GM12892 (cell line): Measurements from ENCODE around the gene NPAS3.

Source experiments
- DNase-seq: peaks from one replicate; pipeline ENCODE4 v3.0.0; 2011; ENCODE audit not compliant: insufficient read length
- FAIRE-seq: peaks from 2 replicates; lab custom pipeline; 2011; peaks lifted over from hg19 to GRCh38; lab: Jason Lieb, UNC
- POLR2A ChIP-seq: IDR thresholded peaks from 2 replicates; pipeline ENCODE4 v1.6.1; 2011; ENCODE audit warnings: low read depth, low read length, control low read depth
- POLR2AphosphoS5 ChIP-seq: IDR thresholded peaks from 2 replicates; pipeline ENCODE4 v1.6.1; 2011; ENCODE audit warnings: low read depth, low read length, control low read depth
- TAF1 ChIP-seq: IDR thresholded peaks from 2 replicates; pipeline ENCODE4 v1.6.1; 2011; ENCODE audit warnings: low read depth, mild to moderate bottlenecking, control low read depth, low read length, borderline replicate concordance

NPAS3 gene

GRCh38 chr14:33527023-33527634, 588.5 kb downstream of the NPAS3 start:
- FAIRE-seq = no peak

GRCh38 chr14:33528655-33529054, 590.0 kb downstream of the NPAS3 start:
- no peak for FAIRE-seq
- no peak for DNase-seq
- TF ChIP-seq POLR2A (no peak), POLR2AphosphoS5 (no peak), TAF1 (no peak)

More at GRCh38 chr14:33527023-33527634, 588.5 kb downstream of the NPAS3 start:
- TF ChIP-seq POLR2AphosphoS5 (no peak), POLR2A (no peak)
- no peak for DNase-seq

- TF ChIP-seq POLR2A = no peak
- no peak for TF ChIP-seq POLR2AphosphoS5
- TF ChIP-seq TAF1 = no peak
- FAIRE-seq (no peak), DNase-seq (no peak)
Measured at GRCh38 chr14:33529787-33530757, 591.4 kb downstream of the NPAS3 start.

- DNase-seq (no peak), FAIRE-seq (no peak)
- TF ChIP-seq TAF1 (no peak), POLR2AphosphoS5 (no peak), POLR2A (no peak)
Measured at GRCh38 chr14:33532553-33532952, 593.9 kb downstream of the NPAS3 start.

DNA sequence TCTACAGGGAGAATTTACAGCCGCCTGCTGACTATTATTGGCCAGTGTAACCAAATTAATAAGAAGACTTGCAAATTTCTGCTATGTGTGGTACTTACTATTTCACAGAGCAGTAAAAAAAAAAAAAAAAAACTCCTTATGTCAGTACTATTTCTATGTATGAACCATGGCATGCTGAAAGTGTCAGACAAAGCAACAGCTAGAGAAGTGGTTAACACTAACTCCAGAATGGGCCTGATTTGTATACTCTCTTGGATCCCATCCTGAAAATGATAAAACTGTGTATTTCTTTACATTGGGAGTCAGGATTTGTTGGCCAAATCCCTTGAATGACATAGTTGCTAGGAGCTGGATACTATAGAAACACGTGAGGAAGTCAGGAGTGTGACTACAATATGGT, 595.4 kb downstream of the NPAS3 start:
- no peak for FAIRE-seq
- DNase-seq = no peak
- TF ChIP-seq POLR2AphosphoS5 (no peak), POLR2A (no peak), TAF1 (no peak)

- FAIRE-seq (no peak), DNase-seq (no peak)
- TF ChIP-seq POLR2AphosphoS5 (no peak), TAF1 (no peak), POLR2A (no peak)
Measured at GRCh38 chr14:33534632-33535031, 596.0 kb downstream of the NPAS3 start.

GRCh38 chr14:33539918-33540357, 601.3 kb downstream of the NPAS3 start:
- FAIRE-seq = no peak
- TF ChIP-seq POLR2A (no peak), POLR2AphosphoS5 (no peak), TAF1 (no peak)
- no peak for DNase-seq

DNA sequence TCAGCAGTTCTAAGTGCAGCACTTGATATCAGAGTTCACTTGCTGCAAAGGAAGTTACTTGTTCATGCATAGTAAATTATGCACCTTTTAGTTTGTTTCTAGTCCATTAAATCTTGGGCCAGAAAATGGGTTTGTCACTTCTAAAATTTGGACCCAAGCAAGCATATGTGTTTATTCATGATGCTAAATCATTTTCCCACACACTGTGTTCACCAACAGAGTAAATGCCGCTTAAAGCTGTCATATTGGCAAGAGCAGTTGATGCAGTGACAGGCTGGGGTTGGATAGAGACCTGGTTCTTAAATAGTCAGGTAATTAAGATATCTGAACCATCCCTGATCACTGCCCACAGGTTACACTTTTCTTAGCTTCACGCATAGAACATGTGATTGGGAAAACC, 602.5 kb downstream of the NPAS3 start:
- FAIRE-seq (no peak), DNase-seq (no peak)
- no peak for TF ChIP-seq TAF1
- no peak for TF ChIP-seq POLR2A
- TF ChIP-seq POLR2AphosphoS5 = no peak

DNA sequence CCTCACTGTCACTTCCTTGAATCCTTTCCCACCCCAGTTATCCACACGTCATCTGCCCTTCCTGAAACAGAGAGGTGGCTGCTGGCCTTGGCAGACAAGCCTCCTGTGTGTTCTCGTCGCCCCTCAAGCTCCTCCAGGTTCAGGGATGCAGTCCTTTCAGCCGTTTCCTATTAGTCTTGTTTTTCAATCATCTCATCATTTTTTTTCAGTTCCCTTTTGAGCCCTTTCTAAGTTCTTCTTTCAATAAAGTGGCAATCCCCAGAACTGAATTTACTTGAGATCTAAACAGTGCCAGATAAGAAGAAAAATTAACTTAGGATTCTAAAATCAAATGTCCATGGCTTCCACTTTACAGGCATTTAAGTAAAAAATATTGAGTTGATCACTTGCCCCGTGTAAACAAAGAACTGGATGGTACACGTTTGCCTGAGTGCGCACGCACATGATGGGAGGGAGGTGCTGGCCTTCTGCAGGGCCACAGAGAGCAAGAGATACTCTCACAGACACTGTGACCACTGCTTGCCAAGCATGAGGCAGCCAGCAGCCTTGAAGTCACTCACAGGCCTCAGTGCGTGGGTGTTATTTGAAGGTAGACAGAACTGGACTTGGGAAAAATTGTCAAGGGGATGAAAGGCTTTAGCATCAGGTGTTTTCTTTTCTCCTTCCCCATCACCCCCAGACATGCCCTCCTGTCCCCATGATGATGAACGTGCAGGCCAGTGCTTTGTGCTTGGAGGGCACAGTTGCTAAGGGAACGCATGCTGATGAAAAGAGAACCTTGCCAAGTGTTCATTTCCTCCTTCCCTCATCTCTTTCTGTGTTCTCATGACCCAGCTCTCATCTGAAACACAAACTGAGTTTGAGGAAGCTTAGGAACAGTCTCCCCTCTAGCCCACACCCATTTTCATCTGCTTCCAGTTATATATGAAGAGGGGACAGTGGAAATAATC, 603.9 kb downstream of the NPAS3 start:
- no peak for TF ChIP-seq POLR2AphosphoS5
- TF ChIP-seq POLR2A = no peak
- TF ChIP-seq TAF1 = no peak
- DNase-seq (no peak), FAIRE-seq (no peak)

GRCh38 chr14:33545696-33546095, 607.0 kb downstream of the NPAS3 start:
- DNase-seq (no peak), FAIRE-seq (no peak)
- TF ChIP-seq TAF1 (no peak), POLR2A (no peak), POLR2AphosphoS5 (no peak)

DNA sequence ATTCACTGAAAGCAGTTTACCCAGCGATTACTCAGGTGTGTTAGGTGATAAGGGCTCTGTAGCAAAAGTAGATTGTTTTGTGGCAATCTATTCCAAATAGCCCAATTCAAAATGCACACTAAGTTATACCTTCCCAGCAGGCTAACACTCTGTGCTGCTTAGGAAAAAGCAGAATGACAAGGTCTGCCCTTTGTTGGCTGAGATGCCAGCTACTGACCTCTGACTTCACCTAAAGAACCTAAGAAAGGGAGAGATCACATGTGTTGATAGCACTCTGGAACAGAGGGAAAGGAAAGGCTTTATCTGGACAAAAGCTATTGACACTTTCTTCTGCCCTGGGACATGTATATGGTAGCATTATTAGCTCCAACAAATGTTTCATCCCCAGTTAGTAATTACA, 609.9 kb downstream of the NPAS3 start:
- no peak for TF ChIP-seq TAF1
- no peak for TF ChIP-seq POLR2A
- TF ChIP-seq POLR2AphosphoS5 = no peak
- DNase-seq = no peak
- no peak for FAIRE-seq
